GM23248 (cell line): Measurements from ENCODE around the gene ICA1.

Experiments
- EZH2 ChIP-seq: fragments of 200-600 bp; sonication (generic); IDR thresholded peaks from 2 replicates; pipeline ENCODE4 v1.6.1; 2018; ENCODE audit warnings: antibody characterized with exemption, mild to moderate bottlenecking; ENCODE audit not compliant: insufficient read depth, poor library complexity, severe bottlenecking
- EZH2phosphoT487 ChIP-seq: fragments of 200-600 bp; sonication (generic); IDR thresholded peaks from 2 replicates; pipeline ENCODE4 v1.6.1; 2018; ENCODE audit warnings: antibody characterized with exemption, moderate library complexity, mild to moderate bottlenecking, low read depth; ENCODE audit not compliant: insufficient read depth

- TF ChIP-seq EZH2phosphoT487 (no peak), EZH2 (no peak)
Measured at GRCh38 chr7:8192897-8193296, 69.1 kb downstream of the ICA1 start.
